Common myeloid progenitor, CD34-positive (primary cell): ENCODE data around the gene HOGA1.
"Not testable (repeated sequence)": the region's sequence is repeated elsewhere in the genome, so short reads cannot be mapped to it uniquely, and the experiment has no call there.

Experiments
- CTCF ChIA-PET: fragments of 350-600 bp; sonication (Branson Sonifier 250); formaldehyde crosslinking; loops from one replicate; lab custom pipeline; 2021; ENCODE audit warnings: antibody characterized with exemption; lab: Charles Lee
- POLR2A ChIA-PET: fragments of 350-600 bp; sonication (Branson Sonifier 250); formaldehyde crosslinking; loops from one replicate; lab custom pipeline; 2021; ENCODE audit warnings: antibody characterized with exemption; lab: Charles Lee
- DNase-seq, 3 donors: peaks; one replicate each; pipeline versions ENCODE4 v3.0.0 to v3.0.0-alpha.2; 2013
- H3K27ac ChIP-seq, 2 experiments: 1 replicate in 1 of 2; 2 replicates in 1 of 2; pipeline ENCODE4 v1.7.0; 2013; ENCODE audit warnings: inconsistent platforms in 2 of 2, low read length in 2 of 2, mild to moderate bottlenecking in 2 of 2, low read depth in 1 of 2, moderate library complexity in 1 of 2; ENCODE audit not compliant: severe bottlenecking in 2 of 2, insufficient read depth in 1 of 2, poor library complexity in 1 of 2
- H3K27me3 ChIP-seq, 5 experiments: replicated peaks in 2 of 5; 1 replicate in 3 of 5; 2 replicates in 2 of 5; pipeline versions ENCODE4 v1.6.1 to v1.7.0; 2013; ENCODE audit warnings: low read length in 4 of 5, mild to moderate bottlenecking in 2 of 5, moderate library complexity in 2 of 5, inconsistent platforms in 1 of 5; ENCODE audit not compliant: insufficient read depth in 5 of 5, control insufficient read depth in 4 of 5
- H3K36me3 ChIP-seq, 4 experiments: 1 replicate in 2 of 4; 2 replicates in 2 of 4; pipeline versions ENCODE4 v1.6.1 to v1.7.0; 2013; ENCODE audit warnings: low read length in 3 of 4, control low read depth in 1 of 4, mild to moderate bottlenecking in 1 of 4; ENCODE audit not compliant: control insufficient read depth in 4 of 4, insufficient read depth in 4 of 4
- H3K4me1 ChIP-seq, 4 experiments: 1 replicate in 3 of 4; 2 replicates in 1 of 4; pipeline versions ENCODE4 v1.6.1 to v1.7.1; 2013; ENCODE audit warnings: low read length in 3 of 4, mild to moderate bottlenecking in 3 of 4, control low read depth in 1 of 4, inconsistent platforms in 1 of 4, moderate library complexity in 1 of 4; ENCODE audit not compliant: control insufficient read depth in 4 of 4, insufficient read depth in 4 of 4; ENCODE audit errors: control extremely low read depth in 1 of 4
- H3K4me3 ChIP-seq, 7 experiments: 1 replicate in 4 of 7; 2 replicates in 3 of 7; pipeline versions ENCODE4 v1.5.1 to v1.7.0; 2013; ENCODE audit warnings: mild to moderate bottlenecking in 7 of 7, low read length in 6 of 7, moderate library complexity in 6 of 7, inconsistent platforms in 2 of 7, low read depth in 2 of 7, control low read depth in 1 of 7; ENCODE audit not compliant: insufficient read depth in 4 of 7, control insufficient read depth in 1 of 7; ENCODE audit errors: extremely low read depth in 1 of 7
- H3K9me3 ChIP-seq, 5 experiments: 1 replicate in 4 of 5; 2 replicates in 1 of 5; pipeline versions ENCODE4 v1.6.1 to v1.7.1; 2013; ENCODE audit warnings: low read length in 4 of 5, mild to moderate bottlenecking in 2 of 5, inconsistent platforms in 1 of 5, low read depth in 1 of 5, moderate library complexity in 1 of 5; ENCODE audit not compliant: control insufficient read depth in 4 of 5, insufficient read depth in 2 of 5; ENCODE audit errors: control extremely low read depth in 1 of 5
- WGBS: methylation state at CpG from one replicate; pipeline ENCODE4 v1.1.5; 2013; ENCODE audit not compliant: insufficient coverage; 5-methylcytosine and 5-hydroxymethylcytosine counted together

HOGA1 gene

DNA sequence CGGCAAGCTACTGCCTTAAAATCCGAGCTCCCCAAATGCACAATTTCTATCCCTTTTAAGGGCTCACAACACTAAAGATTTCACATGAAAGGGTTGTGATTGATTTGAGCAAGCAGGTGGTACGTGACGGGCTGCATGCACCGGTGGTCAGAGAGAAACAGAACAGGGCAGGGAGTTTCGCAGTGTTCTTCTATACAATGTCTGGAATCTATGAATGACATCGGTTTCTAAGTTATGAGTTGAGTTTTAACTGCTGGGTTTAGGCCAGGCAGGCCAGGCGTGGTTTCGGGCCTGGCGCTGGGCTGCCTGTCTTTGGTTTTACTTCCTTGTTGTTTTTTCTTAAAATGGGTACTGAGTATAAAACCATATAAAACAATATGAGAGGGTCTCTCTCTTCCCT lies 28.6 kb upstream of the HOGA1 start:
- H3K4me3 ChIP-seq, H3K27me3 ChIP-seq, H3K36me3 ChIP-seq, H3K4me1 ChIP-seq, H3K27ac ChIP-seq, DNase-seq, POLR2A ChIA-PET, H3K9me3 ChIP-seq: not testable (repeated sequence)
- CTCF ChIA-PET: interaction anchor here (0.8 to 9.1 kb wide), 7 partner anchors 9 to 161 kb away, joined by 3 to 148 read pairs (median 4); partner anchors contain the start of gene ANKRD2
- 100% methylated on average over 2 of the region's 10 CpGs for WGBS

DNA sequence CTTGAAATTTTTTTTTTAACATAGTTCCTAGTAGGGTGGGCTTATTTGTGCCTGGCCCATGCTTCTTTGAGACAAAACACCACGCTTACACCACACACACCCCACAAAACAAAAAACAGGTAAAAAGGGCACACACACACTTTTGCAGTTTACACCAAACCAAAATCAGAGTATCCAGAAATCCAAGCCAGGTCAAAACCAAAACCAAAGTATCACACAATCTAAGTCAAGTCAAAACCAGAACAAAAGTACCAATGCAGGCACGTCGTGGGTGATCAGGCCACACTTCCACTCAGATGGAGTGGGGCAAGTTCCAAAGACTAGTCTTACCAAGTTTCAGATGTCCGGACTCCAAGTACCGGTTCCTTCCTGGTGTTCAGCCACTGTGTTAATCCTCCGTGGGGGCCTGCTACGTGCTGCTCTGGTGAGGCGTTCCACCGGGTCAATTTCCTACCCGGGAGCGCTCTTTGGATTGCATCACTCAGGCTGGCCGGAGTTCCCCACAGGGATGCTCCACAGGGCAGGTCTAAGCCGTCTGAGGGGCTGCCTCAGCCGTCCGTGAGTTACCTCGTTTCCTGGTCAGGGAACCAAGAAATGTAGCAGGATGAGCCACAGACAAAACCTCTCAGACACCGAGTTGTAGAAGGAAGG lies 23.3 kb upstream of the HOGA1 start:
- H3K4me3 ChIP-seq, H3K27me3 ChIP-seq, H3K27ac ChIP-seq, H3K4me1 ChIP-seq, POLR2A ChIA-PET, H3K9me3 ChIP-seq, DNase-seq, H3K36me3 ChIP-seq: not testable (repeated sequence)
- CTCF ChIA-PET: interaction anchor here (3.4 kb wide), 1 partner anchor 26 kb away, joined by 9 read pairs; no protein-coding TSS in a partner anchor
- WGBS: 95% methylated on average over 14 of the region's 17 CpGs

DNA sequence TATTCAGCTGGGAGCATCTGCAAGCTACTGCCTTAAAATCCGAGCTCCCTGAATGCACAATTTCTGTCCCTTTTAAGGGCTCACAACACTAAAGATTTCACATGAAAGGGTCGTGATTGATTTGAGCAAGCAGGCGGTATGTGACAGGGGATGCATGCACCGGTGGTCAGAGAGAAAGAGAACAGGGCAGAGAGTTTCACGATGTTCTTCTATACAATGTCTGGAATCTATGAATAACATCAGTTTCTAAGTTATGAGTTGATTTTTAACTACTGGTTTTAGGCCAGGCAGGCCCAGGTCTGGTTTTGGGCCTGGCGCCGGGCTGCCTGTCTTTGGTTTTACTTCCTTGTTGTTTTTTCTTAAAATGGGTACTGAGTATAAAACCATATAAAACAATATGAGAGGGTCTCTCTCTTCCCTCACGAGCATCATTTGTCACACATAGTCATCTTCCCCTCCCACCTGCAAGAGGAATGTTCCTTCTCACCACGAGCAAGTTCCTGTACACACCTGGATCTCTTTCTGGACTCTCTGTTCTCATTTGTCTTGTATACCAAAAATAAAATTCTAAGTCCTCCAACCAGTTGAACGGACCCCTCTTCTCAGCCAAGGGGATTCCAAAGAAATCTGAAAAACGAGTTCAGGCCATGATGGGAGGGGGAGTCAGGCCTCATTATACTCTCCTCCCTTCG lies 22.7 kb upstream of the HOGA1 start:
- H3K9me3 ChIP-seq, H3K36me3 ChIP-seq, POLR2A ChIA-PET, H3K4me1 ChIP-seq, H3K4me3 ChIP-seq, DNase-seq, CTCF ChIA-PET, H3K27ac ChIP-seq, H3K27me3 ChIP-seq: not testable (repeated sequence)
- whole genome bisulfite sequencing: 95% methylated on average over 8 of the region's 12 CpGs

DNA sequence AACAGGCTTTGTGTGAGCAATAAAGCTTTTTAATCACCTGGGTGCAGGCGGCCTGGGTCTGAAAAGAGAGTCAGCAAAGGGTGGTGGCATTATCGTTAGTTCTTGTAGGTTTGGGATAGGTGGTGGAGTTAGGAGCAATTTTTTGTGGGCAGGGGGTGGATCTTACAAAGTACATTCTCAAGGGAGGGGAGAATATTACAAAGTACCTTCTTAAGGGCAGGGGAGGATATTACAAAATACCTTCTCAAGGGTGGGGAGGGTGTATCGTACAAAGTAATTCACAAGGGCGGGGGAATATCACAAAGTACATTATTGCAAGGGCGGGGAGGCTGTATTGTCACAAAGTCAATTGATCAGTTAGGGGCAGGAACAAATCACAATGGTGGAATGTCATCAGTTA lies 21.9 kb upstream of the HOGA1 start:
- 100% methylated on average over 5 of the region's 5 CpGs for WGBS
- H3K9me3 ChIP-seq, H3K4me1 ChIP-seq, H3K4me3 ChIP-seq, DNase-seq, H3K27ac ChIP-seq, CTCF ChIA-PET, H3K27me3 ChIP-seq, H3K36me3 ChIP-seq, POLR2A ChIA-PET: not testable (repeated sequence)

DNA sequence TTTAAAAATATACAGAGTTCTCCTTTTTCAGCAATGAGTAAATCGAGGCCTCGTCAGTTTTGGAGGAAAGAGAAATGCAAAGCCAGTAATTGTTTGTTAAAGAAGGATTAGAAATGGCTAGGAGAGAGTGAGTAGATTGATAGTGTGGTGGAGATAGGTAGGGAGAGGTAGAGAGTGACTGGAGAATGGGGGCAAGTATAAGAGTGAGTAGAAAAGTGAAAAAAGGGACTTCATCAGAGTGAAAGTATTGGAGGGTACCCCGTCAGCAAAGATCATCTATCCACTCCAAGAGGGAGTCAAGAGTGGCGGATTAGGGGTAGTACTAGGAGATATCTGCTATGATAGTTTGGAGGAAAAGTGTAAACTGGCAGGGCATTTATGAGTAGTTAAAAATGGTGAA lies 20.9 kb upstream of the HOGA1 start:
- WGBS: 100% methylated on average over 3 of the region's 4 CpGs
- Histone ChIP-seq H3K36me3 (no peaks in the 10 kb centered on the region), H3K9me3 (peaks cover 0 to 4% (median 0%) of the 10 kb centered on the region in 5 experiments), H3K4me1 (no peaks in the 10 kb centered on the region), H3K4me3 (no peak overlapping the region), H3K27ac (no peak overlapping the region), H3K27me3 (no peaks in the 10 kb centered on the region)
- DNase-seq: no peak
- CTCF ChIA-PET: no interaction called here
- POLR2A ChIA-PET: no interaction called here

DNA sequence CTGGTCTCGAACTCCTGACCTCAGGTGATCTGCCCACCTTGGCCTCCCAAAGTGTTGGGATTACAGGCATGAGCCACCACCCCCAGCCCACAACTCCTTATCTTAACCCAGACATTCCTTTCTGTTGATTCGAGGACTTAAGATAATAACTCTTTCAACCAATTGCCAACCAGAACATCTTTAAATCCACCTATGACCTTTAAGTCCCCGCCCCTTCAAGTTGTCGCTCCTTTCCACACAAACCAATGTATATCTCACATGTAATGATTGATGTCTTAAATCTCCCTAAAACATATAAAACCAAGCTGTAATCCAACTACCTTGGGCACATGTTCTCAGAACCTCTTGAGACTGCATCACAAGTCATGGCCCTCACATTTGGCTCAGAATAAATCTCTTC lies 19.4 kb upstream of the HOGA1 start:
- no peaks in the 10 kb centered on the region for H3K27me3 ChIP-seq
- H3K27ac ChIP-seq: no peak overlapping the region
- H3K4me1 ChIP-seq: no peaks in the 10 kb centered on the region
- WGBS: 100% methylated on average over 3 of the region's 4 CpGs
- peaks cover 0 to 4% (median 0%) of the 10 kb centered on the region in 5 experiments for H3K9me3 ChIP-seq
- H3K36me3 ChIP-seq: peaks cover 0 to 5% (median 0%) of the 10 kb centered on the region in 4 experiments
- CTCF ChIA-PET: interaction anchor here (0.8 to 0.9 kb wide), 2 partner anchors 29 to 31 kb away, joined by 3 read pairs; no protein-coding TSS in a partner anchor
- no peak overlapping the region for H3K4me3 ChIP-seq
- no peak for DNase-seq
- POLR2A ChIA-PET: no interaction called here

DNA sequence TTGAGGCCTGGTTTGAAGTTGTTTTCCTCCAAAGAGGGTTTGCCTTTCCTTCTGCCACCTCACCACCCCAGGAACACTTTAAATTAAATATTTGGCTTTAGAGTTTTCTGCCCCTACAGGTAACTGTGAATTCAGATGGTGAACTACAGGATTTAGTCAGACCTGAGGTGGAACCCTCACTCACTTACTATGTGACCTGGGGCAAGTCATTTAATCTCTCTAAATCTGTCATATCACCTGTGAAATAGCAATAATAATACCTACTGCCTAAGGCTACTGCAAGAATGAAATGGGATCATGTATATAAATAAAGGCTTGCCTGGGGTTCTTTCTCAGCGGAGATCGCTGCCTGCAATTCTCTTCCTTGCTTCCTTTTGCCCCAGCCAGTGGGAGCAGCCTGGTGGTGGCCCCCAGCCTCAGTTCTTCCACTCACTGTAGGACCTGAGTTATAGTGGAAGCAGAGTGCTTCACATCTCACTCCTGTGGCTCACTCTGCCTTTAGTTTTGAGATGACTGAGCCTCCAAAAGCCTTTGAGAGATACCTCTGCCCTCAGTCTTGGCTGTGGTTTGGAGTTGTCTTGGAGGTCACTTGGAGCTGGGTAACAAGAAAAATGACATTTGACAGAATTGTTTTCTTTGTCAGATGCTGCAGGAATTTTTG lies 17.7 kb upstream of the HOGA1 start:
- Histone ChIP-seq H3K4me1 (no peaks in the 10 kb centered on the region), H3K9me3 (peaks cover 0 to 4% (median 0%) of the 10 kb centered on the region in 5 experiments), H3K4me3 (no peak overlapping the region), H3K27ac (no peak overlapping the region), H3K36me3 (peaks cover 0 to 8% (median 0%) of the 10 kb centered on the region in 4 experiments), H3K27me3 (no peaks in the 10 kb centered on the region)
- POLR2A ChIA-PET: no interaction called here
- DNase-seq: no peak
- WGBS: 93% methylated on average over 2 of the region's 2 CpGs
- CTCF ChIA-PET: interaction anchor here (1.1 to 1.4 kb wide), 2 partner anchors 12 to 136 kb away, joined by 3 to 5 read pairs; no protein-coding TSS in a partner anchor
